ENCODE data around the gene PRRG2.
A peak's percentile ranks its signal among the peaks of the same experiment; 100 is the strongest.

PRRG2 gene

GRCh38 chr19:49590071-49590970, 9.2 kb downstream of the PRRG2 start (continued):
- TF ChIP-seq ZNF692 (tag by site-specific recombination; IDR thresholded peaks at IDR 0.05) (peak; percentile 42; the same call in 1 of the 2 replicates), ZNF600 (tag by site-specific recombination; IDR thresholded peaks at IDR 0.05) (0 out of 2 replicates have a peak, but pooled peaks have one; percentile 48), ZNF792 (tag by site-specific recombination; IDR thresholded peaks at IDR 0.05) (no peak), INSM2 (tag by site-specific recombination; IDR thresholded peaks at IDR 0.05) (no peak), ZEB2 (tag by site-specific recombination; IDR thresholded peaks at IDR 0.05) (peak; percentile 70; the same call in 1 of the 2 replicates), ZNF266 (tag by site-specific recombination; IDR thresholded peaks at IDR 0.05; ENCODE audit: low read depth) (no peak), ZNF341 (tag by site-specific recombination; IDR thresholded peaks at IDR 0.05; ENCODE audit: low read depth) (peak; percentile 87), YY2 (tag by site-specific recombination; IDR thresholded peaks at IDR 0.05) (peak; percentile 38; the same call in 1 of the 2 replicates), ZNF837 (tag by site-specific recombination; IDR thresholded peaks at IDR 0.05) (0 out of 2 replicates have a peak, but pooled peaks have one; percentile 54), ZNF501 (tag by site-specific recombination; IDR thresholded peaks at IDR 0.05) (0 out of 2 replicates have a peak, but pooled peaks have one; percentile 79)

- peak within 1 kb of the TSS; percentile 82 for H3K4me3 ChIP-seq (ENCODE audit: low read depth, low read length)
- no peaks in the 10 kb centered on the region for H3K9me3 ChIP-seq (ENCODE audit: control insufficient read depth, insufficient read depth, low read depth, low read length)
- ChIA-PET CTCF (interaction anchor here (0.6 to 1.3 kb wide), 4 partner anchors 11 to 137 kb away, joined by 3 to 4 read pairs (median 4); partner anchors contain the start of gene NOSIP), POLR2A (interaction anchor here (0.6 to 7.1 kb wide), 12 partner anchors 12 to 103 kb away, joined by 3 to 124 read pairs (median 5); partner anchors contain the start of genes IRF3, NOSIP, PRMT1 and PRRG2)
- peaks cover 14 to 22% of the 10 kb centered on the region in 2 experiments for H3K36me3 ChIP-seq (ENCODE audit: control insufficient read depth in 2 of 2, insufficient read depth in 1 of 2, low read length in 2 of 2)
- H3K4me1 ChIP-seq (ENCODE audit: control insufficient read depth, insufficient read depth, low read length): peaks cover 7% of the 10 kb centered on the region
- H3K27ac ChIP-seq (ENCODE audit: extremely low read depth, low read depth, low read length): peak within 1 kb of the TSS; percentile 99
- TF ChIP-seq OVOL3 (tag by site-specific recombination; IDR thresholded peaks at IDR 0.05) (no peak), ZNF214 (tag by site-specific recombination; IDR thresholded peaks at IDR 0.05; ENCODE audit: borderline replicate concordance) (no peak), ZNF521 (tag by site-specific recombination; IDR thresholded peaks at IDR 0.05) (no peak), ZNF302 (tag by site-specific recombination; IDR thresholded peaks at IDR 0.05; ENCODE audit: low read depth) (no peak), KLF1 (tag by site-specific recombination; IDR thresholded peaks at IDR 0.05) (no peak), ZNF140 (tag by site-specific recombination; IDR thresholded peaks at IDR 0.05) (no peak), ZNF398 (tag by site-specific recombination; IDR thresholded peaks at IDR 0.05) (peak; percentile 94), ZBTB11 (tag by site-specific recombination; conservative IDR thresholded peaks at IDR 0.05; ENCODE audit: low read depth) (peak; percentile 34; the same call in 1 of the 2 replicates), ZNF585B (tag by site-specific recombination; IDR thresholded peaks at IDR 0.05) (no peak), ZNF571 (tag by site-specific recombination; IDR thresholded peaks at IDR 0.05) (no peak), ZNF768 (tag by site-specific recombination; IDR thresholded peaks at IDR 0.05) (no peak), BCL11A (tag by site-specific recombination; IDR thresholded peaks at IDR 0.05; ENCODE audit: low read depth) (no peak), ZNF157 (tag by site-specific recombination; IDR thresholded peaks at IDR 0.05) (no peak), ZBTB21 (tag by site-specific recombination; IDR thresholded peaks at IDR 0.05) (no peak), ZNF169 (tag by site-specific recombination; IDR thresholded peaks at IDR 0.05) (no peak), ZNF654 (tag by site-specific recombination; IDR thresholded peaks at IDR 0.05; ENCODE audit: low read depth) (no peak), ZFHX2 (tag by site-specific recombination; conservative IDR thresholded peaks at IDR 0.05) (0 out of 2 replicates have a peak, but pooled peaks have one; percentile 27)
Measured at GRCh38 chr19:49590971-49591730, 10.0 kb downstream of the PRRG2 start, which contains the start of gene PRR12. PRR12 (plus strand) TSS chr19:49591182; CDS start chr19:49591655, 473 bp downstream.

Measured in HEK293 (cell line).